Activated CD8-positive, alpha-beta memory T cell treated with anti-CD3 and anti-CD28 coated beads for 36 hours (primary cell): ENCODE results near the gene PRLR. TPM values are rescaled to one million over a fixed set of nuclear protein-coding genes. Genes with fewer than 3 reads are reported as not detected.
"Not testable (repeated sequence)": the region's sequence is repeated elsewhere in the genome, so short reads cannot be mapped to it uniquely, and the experiment has no call there.

Source experiments
- CTCF ChIA-PET: fragments of 350-600 bp; sonication (Branson Sonifier 250); formaldehyde crosslinking; loops from one replicate; lab custom pipeline; 2021; ENCODE audit warnings: antibody characterized with exemption; lab: Charles Lee
- POLR2A ChIA-PET: fragments of 350-600 bp; sonication (Branson Sonifier 250); formaldehyde crosslinking; loops from one replicate; lab custom pipeline; 2021; ENCODE audit warnings: antibody characterized with exemption; lab: Charles Lee
- total RNA-seq, 2 experiments: library from RNA; stranded (reverse); gene quantifications; one replicate each; pipeline ENCODE4 v1.2.3, GENCODE V29; 2021

Gene PRLR
- total RNA-seq, 2 experiments from 2014 or later: not detected

DNA sequence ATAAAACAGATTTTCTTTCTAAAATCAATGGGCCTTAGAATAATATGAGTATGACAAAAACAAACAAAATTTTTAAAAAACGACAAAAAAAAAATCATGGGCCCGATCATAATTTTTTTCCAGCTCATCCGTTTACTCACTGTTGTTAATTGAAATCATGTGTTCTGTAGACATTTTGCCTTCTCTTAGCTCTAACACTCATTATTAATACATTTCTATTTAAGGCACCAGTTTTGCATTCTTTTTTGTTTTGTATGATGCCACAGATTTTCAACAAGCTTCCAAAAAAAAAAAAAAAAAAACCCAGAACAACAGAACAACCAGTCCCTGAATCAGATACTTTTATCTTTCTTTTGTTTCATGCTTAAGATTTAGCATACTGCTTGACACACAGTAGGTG is 86.4 kb downstream of the PRLR start:
- ChIA-PET POLR2A (no interaction called here), CTCF (no interaction called here)

DNA sequence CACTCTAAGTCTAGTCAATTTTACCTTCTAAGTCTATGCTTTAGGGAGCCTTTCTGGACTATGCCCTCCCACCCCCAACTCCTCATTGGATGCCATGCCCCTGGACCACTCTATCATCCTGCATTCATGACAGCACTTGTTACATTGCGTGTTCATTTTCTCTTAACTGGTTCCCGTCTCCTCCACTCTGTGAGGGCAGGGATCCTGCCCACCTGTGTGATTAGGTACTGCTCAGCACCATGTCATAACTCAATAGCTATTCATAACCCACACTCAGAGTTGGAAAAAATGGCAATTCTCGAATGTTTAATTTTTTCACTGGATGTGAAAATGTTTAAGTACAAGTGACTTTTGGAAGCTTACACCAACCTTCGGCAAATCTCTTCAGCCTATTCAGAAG is 88.5 kb downstream of the PRLR start:
- CTCF ChIA-PET: no interaction called here
- POLR2A ChIA-PET: no interaction called here

DNA sequence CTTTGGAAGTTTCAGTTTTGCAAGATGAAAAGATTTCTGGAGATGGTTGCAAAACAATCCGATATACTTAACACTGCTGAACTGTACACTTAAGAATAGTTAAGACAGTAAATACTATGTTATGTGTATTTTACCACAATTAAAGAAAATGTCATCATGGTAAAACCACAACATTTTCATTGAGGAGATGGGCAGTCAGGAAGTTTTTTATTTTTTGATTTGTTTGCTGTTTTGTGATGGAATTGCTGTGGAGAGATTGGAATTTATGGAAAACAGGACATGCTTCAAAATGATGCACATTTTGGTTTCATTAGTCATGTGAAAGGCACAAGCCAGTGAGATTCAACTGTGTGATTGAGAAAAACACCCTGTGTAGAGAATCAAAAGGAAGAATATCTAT is 92.1 kb downstream of the PRLR start:
- ChIA-PET CTCF (no interaction called here), POLR2A (no interaction called here)

DNA sequence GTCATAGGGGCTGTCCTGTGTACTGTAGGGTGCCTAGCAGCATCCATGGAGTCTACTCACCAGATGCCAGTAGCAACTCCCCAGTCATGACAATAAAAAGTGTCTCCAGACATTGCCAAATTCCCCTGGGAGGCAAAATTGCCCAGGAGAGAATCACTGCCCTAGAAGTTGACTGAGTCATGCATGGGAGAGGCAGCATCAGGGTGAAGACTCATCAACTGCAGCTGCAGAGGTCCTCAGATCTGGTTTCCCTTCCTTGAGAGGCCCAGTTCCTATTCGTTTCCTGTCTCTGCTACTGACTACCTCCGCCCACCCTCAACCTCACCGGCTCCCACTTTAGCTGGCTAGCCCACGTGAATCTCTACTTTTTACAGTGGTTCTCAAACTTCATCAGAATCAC is 93.9 kb downstream of the PRLR start:
- ChIA-PET CTCF (no interaction called here), POLR2A (no interaction called here)

DNA sequence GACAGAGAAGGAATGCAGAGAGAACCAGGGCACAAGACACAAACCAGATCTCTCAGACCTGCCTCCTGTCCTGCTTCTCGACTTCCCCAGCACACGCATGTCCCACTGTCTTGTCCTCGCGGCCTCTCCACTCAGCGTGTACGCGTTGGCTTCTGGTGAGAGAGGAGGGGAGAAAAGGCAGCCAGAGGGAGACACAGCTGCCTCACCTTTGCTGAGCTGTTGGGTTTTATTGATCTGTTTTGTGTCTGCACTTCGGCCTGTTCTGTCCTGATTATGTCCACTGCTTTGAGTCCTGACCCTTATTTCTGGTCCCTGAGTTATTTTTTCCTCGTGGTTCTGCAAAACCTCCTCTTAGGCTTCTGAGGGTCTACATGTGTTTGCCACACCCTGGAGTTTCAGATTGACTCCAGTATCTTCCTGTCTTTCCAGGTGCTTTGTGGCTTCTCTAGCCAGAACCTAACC is 95.0 kb downstream of the PRLR start:
- ChIA-PET CTCF (no interaction called here), POLR2A (no interaction called here)

DNA sequence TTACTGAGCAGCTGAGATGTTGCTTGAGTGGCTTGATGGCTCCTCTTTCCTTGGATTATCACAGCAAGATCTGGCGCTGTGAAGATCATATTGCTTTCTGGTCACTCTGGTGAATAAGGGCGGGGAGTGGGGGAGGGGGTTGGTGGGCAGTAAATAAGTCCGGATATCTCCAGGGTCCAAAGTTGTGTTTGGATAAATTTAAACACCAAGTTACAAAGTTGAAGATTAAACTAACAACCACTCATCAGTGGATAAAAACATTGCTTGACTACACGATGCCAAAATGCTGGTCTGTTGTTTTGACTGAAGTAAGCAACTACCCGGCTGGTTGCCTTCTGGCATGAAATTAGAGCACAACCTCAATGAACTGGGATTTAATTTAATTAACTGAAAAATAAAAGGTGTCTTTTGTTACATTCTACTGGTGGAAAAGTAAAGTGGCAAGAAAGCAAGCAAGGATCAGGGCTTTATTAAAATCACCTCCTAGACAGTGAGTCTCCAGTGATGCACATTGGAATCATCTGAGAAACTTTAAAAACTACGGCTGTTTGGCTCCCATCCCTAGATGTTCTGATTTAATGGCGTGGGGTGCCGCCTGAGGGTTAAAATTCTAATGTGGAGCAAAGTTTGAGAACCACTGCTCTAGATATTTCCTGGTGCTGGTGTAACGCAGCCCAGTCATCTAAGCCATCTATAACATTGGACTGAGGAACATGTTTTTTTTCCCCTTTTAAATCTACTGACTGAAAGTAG is 95.8 kb downstream of the PRLR start:
- POLR2A ChIA-PET: no interaction called here
- CTCF ChIA-PET: no interaction called here

DNA sequence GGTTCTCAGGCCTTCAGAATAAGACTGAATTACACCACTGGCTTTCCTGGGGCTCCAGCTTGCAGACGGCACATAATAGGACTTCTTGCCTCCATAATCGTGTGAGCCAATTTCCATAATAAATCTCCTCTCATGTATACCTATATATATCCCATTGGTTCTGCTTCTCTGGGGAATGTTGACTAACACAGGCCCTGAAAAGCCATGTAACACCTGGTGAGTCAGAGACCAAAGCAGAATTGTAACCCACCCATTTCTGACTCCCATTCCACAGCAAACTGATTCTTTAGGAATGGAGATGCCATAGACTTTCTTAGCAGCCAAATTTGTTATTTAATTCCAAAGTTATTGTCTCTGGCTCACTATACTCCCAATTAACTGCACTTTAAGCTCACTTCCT is 97.1 kb downstream of the PRLR start:
- ChIA-PET POLR2A (no interaction called here), CTCF (no interaction called here)

DNA sequence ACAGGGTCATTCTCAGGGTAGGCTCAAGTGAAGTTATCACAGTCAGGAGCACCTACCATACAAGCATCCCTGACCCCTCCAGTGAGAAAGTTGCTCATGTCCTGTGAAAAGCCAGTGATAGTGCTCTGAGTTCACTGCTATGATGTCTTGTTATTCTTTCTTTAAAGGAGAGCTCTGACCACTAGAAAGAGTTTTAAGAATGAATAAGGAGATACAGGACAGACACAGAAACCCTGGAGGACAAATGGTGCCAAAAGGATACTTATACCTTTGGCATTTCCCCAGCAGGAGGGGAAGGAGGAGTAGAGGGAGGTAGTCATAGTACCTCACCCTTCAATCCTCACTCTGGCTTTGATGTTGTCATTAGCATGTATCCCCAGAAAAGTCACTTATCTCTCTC is 98.6 kb downstream of the PRLR start:
- ChIA-PET CTCF (no interaction called here), POLR2A (no interaction called here)

DNA sequence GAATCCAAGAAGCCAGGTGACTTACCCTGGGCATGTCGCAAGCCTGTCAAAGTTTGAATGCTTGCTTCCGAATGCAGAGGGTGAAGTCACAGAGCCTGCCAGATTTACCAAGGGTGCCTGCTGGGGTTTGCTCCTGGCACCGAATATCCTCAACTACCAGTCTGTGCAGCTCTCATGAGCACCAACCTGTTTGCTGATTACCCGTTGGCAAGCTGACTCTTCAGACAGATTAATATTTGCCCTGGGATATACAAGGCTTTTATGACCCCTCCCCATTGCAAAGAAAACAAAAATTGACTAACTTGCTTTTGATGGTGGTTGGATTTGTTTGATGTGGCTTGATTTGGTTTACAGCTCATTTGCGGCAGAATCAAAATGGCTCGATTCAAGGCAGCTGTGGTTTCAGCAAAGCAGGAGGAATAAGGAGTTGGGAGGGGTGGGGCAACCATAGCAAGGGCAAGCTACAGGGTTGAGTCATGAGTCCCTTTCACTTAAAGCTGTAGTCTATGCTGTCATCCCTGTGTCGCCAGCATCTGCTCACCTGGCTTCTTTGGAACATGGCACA is 100.3 kb downstream of the PRLR start:
- CTCF ChIA-PET: no interaction called here
- POLR2A ChIA-PET: no interaction called here

DNA sequence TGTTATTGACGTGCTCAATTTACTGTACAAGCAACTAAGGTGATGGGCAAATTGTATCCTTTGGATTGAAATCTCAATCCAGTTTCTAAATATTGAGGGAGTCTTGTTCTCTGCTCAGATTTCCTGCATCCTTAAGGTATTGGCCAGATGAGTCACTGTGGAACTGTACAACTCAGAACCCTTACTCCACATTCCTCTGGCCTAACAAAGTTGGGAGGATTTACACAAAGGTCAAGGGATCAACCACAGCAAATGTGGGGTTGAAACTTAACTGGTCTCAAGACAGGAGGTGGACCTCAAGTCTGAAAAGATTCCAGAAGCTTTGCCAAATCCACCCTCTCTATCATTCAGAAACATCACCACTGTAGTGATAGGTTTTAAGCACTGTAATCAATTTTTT is 101.0 kb downstream of the PRLR start:
- ChIA-PET CTCF (no interaction called here), POLR2A (no interaction called here)

DNA sequence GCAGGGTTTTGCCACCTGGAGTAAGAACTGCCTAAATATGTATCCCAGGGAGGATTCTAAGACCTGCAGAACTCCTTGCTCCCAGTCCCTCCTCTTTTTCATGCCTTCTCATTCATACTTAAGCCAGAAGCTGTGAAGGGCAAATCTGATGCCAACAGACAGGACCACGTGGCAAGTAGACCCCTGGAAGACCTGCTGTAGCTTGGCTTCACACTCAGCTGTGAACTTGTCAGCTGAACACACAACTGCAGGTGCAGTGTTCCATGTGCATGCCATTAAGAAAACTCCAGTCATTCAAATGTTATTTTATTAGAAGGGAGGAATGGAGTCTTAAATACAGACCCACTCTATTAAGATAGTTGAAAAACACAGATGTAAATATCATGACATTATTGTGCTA is 103.3 kb downstream of the PRLR start:
- POLR2A ChIA-PET: no interaction called here
- CTCF ChIA-PET: no interaction called here

DNA sequence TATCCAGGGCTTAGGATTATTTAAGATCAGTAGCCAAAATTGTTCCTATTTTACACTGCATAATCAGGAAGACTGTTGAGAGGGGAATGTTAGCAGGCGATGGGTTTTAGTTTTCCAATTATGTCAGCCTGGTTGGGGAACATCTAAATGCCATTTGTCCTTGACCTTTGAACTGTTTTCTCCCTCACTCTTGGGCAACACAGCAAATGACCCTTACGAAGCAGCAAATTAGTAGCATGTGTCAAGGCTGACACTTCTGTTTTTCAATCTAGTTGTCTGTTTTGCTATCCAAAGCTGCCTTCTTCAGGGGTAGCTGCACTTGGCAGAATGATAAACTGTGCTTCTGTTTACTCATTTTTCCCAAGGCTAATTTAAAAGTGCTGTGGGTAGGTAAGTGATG is 104.5 kb downstream of the PRLR start:
- POLR2A ChIA-PET: no interaction called here
- CTCF ChIA-PET: no interaction called here

DNA sequence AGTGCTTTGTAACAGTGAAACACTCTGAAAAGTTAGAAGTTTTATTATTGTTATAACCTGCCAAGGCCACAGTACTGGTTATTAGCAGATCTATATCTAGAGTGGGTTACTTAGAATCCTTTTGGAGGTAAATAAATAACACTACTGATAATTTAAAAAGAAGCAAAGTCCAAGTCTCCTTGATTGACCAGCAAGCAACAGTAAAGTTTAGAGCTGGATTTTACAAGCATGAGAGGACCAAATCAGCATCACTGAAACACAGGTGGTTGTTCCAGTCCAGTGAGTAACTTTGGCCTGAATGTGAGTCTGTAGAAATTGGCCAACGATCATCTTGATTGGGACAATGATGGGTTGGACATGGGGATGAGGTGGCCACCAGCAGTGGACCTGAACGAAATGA is 105.4 kb downstream of the PRLR start:
- CTCF ChIA-PET: no interaction called here
- POLR2A ChIA-PET: no interaction called here

DNA sequence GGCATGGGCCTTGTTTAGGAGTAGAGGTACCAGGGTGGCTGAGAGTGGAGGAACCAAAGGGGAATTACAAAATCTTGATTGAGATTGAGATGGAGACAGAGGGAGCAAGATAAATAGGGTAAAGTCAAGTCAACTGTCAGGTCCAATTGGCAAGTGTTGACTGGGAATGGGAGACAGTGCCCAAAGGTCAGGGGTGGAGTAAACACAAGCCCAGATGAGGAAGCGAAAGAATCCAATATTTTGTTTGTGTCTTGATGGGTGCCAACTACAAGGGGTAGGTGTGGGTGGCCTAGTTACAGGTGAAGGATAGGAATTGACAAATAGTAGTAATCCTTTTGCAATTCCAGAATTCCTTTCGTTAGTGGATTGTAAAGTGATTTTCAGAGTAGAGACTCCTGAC is 107.5 kb downstream of the PRLR start:
- POLR2A ChIA-PET: no interaction called here

DNA sequence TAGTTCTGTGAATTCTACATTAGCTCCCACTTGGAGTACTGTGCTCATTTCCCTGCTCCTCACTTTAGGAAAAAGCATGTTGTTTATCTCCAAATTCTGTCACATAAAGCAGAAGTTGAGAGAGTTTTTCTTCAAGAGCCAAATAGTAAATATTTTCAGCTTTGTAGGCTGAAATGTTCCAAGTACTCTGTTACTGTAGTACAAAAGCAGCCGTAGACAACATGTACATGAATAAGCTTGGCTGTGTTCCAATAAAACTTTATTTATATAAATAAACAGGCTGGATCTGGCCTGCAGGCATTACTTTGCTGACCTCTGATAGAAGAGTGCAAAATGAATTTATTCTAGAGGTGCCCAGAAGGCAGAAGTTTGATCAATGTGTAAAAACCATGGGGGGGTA is 109.6 kb downstream of the PRLR start:
- ChIA-PET POLR2A (no interaction called here), CTCF (no interaction called here)

More for the DNA sequence above, 107.5 kb downstream of the PRLR start:
- CTCF ChIA-PET: no interaction called here

DNA sequence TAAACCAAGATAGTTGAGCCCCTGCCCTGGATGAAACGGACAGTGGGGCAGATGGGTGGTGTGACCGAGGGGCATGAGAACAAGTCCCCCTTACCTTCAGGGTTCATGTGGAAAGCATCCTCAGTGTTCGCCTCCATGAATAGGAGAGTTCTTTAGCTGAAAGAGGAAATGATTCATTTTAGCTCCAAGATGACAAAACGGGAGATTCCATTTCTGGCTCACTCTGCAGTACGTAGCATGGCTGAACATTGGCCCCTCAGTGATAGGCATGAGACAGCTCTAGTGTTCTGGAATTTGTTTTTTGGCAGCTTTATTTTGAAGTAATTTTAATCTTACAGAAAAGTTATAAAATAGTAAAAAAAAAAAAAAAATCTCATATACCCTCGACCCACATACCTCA is 112.3 kb downstream of the PRLR start:
- ChIA-PET CTCF (no interaction called here), POLR2A (no interaction called here)

DNA sequence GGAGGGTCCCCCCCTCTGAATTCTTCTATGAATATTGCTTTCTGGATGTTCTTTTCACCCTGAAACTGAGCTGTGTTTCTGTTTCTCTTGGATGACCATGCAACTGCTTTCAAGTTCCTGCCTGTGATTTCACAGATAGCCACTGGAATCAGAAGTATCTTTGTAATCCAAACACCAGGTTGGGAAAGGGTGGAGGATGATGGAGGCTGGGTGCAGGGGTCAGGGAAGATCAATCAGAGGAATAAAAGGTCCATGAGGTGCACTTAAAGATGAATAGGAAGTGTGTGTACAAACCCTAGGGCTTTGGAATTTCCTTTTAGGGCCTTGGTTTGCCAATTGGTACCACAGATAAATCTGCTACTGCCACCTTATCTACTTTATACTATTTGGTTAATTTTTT is 114.4 kb downstream of the PRLR start:
- POLR2A ChIA-PET: no interaction called here

DNA sequence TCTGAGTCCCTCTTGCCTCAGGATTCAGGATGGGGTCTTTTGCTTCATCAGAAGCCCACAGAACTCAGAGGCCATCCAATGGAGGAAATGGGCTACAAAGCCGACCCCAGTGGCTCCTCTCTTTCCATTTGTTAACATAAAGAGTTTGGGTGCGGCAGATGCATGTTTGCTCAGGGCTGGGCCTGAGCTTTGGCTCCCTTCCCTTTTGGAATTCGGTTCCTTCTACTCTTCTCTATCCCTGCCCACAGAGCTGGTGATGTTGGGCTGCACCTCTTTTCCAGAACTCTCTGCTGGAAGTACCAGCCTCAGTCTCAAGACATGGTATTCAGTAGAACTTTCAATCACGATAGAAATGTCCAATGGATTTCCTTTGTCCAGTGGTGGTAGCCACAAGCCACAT is 115.6 kb downstream of the PRLR start:
- CTCF ChIA-PET: no interaction called here

More for the DNA sequence above, 114.4 kb downstream of the PRLR start:
- CTCF ChIA-PET: no interaction called here

DNA sequence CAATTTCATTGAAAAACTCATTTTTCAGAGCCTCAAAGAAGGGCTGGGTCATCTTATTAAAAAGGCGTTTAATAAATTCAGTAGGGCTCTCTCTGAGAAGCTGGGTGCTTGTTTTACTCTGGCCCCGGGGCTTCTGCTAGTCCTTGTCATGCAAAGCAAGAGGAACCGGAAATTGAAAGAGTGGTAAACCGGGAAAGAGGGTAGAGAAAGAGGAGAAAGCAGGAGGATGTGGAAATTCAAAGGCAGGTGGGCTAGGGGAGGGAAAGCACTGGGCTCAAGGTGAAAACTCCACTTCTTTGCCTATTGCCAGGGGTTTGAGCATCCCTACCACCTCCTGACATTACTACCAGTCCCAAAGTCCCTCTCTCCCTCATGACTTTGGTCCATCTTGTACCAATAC is 118.0 kb downstream of the PRLR start:
- ChIA-PET POLR2A (no interaction called here), CTCF (no interaction called here)

More for the DNA sequence above, 115.6 kb downstream of the PRLR start:
- POLR2A ChIA-PET: no interaction called here

DNA sequence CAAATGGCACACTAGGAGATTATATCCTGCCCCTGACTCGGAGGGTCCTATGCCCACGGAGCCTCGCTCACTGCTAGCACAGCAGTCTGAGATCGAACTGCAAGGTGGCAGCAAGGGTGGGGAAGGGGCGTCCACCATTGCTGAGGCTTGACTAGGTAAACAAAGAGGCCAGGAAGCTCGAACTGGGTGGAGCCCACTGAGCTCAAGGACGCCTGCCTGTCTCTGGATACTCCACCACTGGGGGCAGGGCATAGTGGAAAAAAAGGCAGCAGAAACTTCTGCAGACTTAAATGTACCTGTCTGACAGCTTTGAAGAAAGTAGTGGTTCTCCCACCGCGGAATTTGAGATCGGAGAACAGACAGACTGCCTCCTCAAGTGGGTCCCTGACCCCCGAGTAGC is 125.7 kb downstream of the PRLR start:
- POLR2A ChIA-PET, CTCF ChIA-PET: not testable (repeated sequence)

DNA sequence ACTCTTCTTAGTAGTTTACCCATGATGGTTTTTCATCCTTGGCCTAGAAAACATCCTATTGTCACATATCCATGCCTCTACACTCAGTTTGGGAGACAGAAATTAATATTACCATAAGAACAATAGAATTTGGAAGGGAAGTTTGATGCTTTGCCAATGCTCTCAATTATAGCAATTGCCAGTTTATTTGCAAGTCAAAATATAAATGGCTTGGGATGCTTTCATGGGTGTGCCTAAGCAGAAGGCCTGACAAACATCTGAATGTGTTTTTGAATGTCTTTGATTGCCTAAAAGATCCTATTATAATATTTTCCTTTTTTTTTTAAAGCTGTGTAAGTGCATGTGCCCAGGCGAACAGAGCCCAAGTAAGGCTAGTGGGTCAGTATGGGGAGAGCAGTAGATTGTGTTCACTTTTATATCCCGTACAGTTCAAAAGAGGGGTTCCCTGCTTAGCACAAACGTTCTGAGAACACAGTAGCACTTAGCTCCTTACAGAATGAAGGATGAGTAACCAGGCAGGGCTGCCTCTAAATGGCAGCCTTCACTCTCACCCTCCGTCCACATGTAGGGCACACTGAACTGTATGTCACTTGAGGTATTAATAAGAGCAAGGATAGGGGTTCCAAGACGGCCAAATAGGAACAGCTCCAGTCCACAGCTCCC is 126.5 kb downstream of the PRLR start:
- ChIA-PET CTCF (no interaction called here), POLR2A (no interaction called here)
